Uterus (tissue), 2 donors: ENCODE data around the gene MTMR1.

Source experiments
- POLR2A ChIP-seq, 2 donors: fragments of 450-650 bp; IDR thresholded peaks; one replicate each; pipeline ENCODE4 v1.6.1; 2016; ENCODE audit warnings: antibody characterized with exemption in 2 of 2, mild to moderate bottlenecking in 1 of 2, moderate library complexity in 1 of 2
- TF ChIP-seq, protein P1 (sequence below), 4 experiments: fragments of 200-600 bp in 2 of 4; fragments of 450-650 bp in 2 of 4; sonication (generic) in 2 of 4; IDR thresholded peaks; one replicate each; pipeline ENCODE4 v1.5.1; 2016 to 2019; ENCODE audit warnings: antibody characterized with exemption in 4 of 4, mild to moderate bottlenecking in 2 of 4, moderate library complexity in 1 of 4

DNA sequence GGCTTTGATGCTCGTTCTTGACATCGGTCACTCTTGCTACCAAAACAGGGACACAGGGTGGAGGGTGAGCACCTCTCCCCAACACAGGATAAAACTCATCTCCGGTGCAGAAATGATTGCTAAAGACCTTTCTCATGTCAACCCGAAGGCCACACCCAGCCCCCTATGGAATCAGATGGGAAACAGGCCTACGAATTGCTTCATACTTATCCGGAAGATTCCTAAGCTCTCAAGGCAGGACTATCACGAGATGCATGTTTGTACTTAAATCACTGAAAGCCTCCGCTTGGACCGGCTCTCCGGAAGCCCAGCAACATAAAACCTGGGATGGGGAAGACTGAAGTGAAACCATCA is 74.9 kb downstream of the MTMR1 start:
- TF ChIP-seq, protein P1, sequence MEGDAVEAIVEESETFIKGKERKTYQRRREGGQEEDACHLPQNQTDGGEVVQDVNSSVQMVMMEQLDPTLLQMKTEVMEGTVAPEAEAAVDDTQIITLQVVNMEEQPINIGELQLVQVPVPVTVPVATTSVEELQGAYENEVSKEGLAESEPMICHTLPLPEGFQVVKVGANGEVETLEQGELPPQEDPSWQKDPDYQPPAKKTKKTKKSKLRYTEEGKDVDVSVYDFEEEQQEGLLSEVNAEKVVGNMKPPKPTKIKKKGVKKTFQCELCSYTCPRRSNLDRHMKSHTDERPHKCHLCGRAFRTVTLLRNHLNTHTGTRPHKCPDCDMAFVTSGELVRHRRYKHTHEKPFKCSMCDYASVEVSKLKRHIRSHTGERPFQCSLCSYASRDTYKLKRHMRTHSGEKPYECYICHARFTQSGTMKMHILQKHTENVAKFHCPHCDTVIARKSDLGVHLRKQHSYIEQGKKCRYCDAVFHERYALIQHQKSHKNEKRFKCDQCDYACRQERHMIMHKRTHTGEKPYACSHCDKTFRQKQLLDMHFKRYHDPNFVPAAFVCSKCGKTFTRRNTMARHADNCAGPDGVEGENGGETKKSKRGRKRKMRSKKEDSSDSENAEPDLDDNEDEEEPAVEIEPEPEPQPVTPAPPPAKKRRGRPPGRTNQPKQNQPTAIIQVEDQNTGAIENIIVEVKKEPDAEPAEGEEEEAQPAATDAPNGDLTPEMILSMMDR (IDR thresholded peaks at IDR 0.05) = no peak
- no peak for TF ChIP-seq POLR2A (IDR thresholded peaks at IDR 0.05)
